ENCODE data around the gene GALNT6. TPM values are rescaled to one million over a fixed set of nuclear protein-coding genes. Genes with fewer than 3 reads are reported as not detected.

The GALNT6 gene
- total RNA-seq, 1 donor from 2014 or later = 35.0 TPM

DNA sequence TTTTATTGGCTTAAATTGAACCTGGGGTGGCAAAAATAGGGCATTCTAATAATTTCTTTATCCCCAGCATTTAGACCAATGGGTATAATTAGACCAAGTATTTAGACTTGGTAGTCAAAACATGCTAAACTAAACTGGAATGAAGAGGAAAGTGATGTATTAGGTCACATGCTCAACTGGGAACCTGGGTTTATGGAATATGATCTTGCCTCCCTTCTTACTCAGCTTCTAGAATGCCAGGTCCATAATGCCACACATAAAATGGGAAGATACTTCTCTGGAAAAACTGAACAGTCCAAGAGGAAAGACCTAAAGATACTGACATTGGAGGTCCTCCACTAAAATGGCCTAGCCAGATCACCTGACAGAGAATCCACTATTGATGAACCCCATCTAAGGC, 61.0 kb downstream of the GALNT6 start:
- no peaks in the 10 kb centered on the region for H3K27me3 ChIP-seq (ENCODE audit: control insufficient read depth, insufficient read depth, low read length)

DNA sequence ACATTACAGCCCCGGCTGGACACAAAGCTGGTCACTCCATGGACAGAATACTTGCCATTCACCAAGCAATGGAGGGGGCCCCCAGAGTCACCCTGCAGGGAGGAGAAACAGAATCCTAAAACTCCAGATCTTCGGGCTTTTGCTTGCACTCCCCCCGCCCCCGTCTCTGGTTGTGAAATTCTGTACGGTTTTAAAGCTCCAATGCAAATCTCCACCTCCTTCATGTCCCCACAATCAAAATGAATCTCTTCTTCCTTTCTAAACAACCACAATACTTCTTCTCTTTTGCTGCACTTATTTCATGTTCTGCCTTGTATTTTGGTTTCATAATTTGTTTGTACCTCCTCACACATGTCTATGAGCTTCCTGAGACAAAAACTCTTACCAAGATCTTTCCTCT, 61.5 kb downstream of the GALNT6 start:
- no peak overlapping the region for H3K4me3 ChIP-seq (ENCODE audit: low read depth, low read length)
- no peaks in the 10 kb centered on the region for H3K27me3 ChIP-seq (ENCODE audit: control insufficient read depth, insufficient read depth, low read length)
- TF ChIP-seq, protein P1, sequence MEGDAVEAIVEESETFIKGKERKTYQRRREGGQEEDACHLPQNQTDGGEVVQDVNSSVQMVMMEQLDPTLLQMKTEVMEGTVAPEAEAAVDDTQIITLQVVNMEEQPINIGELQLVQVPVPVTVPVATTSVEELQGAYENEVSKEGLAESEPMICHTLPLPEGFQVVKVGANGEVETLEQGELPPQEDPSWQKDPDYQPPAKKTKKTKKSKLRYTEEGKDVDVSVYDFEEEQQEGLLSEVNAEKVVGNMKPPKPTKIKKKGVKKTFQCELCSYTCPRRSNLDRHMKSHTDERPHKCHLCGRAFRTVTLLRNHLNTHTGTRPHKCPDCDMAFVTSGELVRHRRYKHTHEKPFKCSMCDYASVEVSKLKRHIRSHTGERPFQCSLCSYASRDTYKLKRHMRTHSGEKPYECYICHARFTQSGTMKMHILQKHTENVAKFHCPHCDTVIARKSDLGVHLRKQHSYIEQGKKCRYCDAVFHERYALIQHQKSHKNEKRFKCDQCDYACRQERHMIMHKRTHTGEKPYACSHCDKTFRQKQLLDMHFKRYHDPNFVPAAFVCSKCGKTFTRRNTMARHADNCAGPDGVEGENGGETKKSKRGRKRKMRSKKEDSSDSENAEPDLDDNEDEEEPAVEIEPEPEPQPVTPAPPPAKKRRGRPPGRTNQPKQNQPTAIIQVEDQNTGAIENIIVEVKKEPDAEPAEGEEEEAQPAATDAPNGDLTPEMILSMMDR (IDR thresholded peaks at IDR 0.05; ENCODE audit: insufficient read depth, low read length, poor library complexity, severe bottlenecking) = no peak
- H3K36me3 ChIP-seq (ENCODE audit: control insufficient read depth, insufficient read depth, low read length) = no peaks in the 10 kb centered on the region
- DNase-seq (ENCODE audit: low read depth) = no peak

More for the DNA sequence above, 61.0 kb downstream of the GALNT6 start:
- TF ChIP-seq, protein P1 (IDR thresholded peaks at IDR 0.05; ENCODE audit: insufficient read depth, low read length, poor library complexity, severe bottlenecking) = no peak
- H3K4me3 ChIP-seq (ENCODE audit: low read depth, low read length) = no peak overlapping the region
- DNase-seq (ENCODE audit: low read depth) = no peak
- H3K36me3 ChIP-seq (ENCODE audit: control insufficient read depth, insufficient read depth, low read length) = no peaks in the 10 kb centered on the region

DNA sequence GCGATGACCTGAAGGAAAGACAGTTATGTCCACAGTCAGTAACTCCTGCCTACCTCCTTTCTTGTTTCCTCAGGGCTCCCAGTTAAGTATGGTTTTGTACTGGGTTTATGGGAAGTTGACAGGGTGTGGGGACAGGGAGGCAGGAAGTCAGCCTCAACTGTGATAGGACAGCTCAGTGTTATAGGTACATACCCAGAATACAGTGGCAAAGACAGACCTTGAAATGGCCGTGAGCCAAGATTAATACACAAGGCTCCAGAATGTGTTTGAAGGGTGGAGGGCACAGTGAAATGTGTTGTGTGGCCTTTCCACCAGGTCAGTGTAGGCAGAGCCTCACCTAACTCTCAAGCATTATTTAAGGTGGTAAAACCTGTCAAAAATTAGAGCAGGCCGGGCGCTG, 62.6 kb downstream of the GALNT6 start:
- TF ChIP-seq, protein P1 (IDR thresholded peaks at IDR 0.05; ENCODE audit: insufficient read depth, low read length, poor library complexity, severe bottlenecking) = no peak
- Histone ChIP-seq H3K4me3 (ENCODE audit: low read depth, low read length) (no peak overlapping the region), H3K36me3 (ENCODE audit: control insufficient read depth, insufficient read depth, low read length) (no peaks in the 10 kb centered on the region), H3K27me3 (ENCODE audit: control insufficient read depth, insufficient read depth, low read length) (no peaks in the 10 kb centered on the region)
- no peak for DNase-seq (ENCODE audit: low read depth)

DNA sequence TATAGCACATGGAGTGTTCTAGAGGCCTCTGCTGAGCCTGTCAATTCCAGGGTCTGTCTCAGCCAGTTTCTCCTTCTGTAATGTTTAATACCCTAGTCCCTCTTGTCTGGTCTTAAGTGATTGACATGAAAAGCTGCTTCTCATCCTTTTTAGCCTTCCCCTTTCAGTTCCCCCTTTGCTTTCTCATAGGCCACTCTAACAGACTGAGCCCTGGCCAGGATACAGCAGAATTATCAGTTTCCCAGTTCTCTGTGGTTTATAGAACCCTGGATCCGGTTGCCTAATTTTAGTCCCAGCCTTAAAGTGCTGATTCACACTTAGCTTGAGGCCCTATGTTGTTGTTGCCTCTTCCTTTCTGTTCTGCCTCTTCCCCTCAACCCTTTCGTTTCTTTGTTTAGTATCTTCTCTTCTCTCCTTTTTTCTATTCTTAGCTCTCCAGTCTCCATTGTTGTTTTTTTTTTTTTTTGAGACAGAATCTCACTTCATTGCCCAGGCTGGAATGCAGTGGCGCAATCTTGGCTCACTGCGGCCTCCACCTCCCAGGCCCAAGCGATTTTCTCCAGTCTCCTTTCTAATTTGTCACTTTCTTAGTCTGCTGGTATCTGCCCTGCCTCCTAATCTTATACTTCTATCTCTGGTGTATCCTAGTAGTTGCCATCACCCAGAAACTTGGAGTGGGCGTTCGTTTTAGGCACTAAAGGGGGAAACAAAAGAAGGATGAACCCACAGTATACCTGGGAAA, 64.3 kb downstream of the GALNT6 start:
- H3K36me3 ChIP-seq (ENCODE audit: control insufficient read depth, insufficient read depth, low read length) = no peaks in the 10 kb centered on the region
- no peak for DNase-seq (ENCODE audit: low read depth)
- H3K27me3 ChIP-seq (ENCODE audit: control insufficient read depth, insufficient read depth, low read length) = no peaks in the 10 kb centered on the region
- no peak overlapping the region for H3K4me3 ChIP-seq (ENCODE audit: low read depth, low read length)
- TF ChIP-seq, protein P1 (IDR thresholded peaks at IDR 0.05; ENCODE audit: insufficient read depth, low read length, poor library complexity, severe bottlenecking) = no peak

DNA sequence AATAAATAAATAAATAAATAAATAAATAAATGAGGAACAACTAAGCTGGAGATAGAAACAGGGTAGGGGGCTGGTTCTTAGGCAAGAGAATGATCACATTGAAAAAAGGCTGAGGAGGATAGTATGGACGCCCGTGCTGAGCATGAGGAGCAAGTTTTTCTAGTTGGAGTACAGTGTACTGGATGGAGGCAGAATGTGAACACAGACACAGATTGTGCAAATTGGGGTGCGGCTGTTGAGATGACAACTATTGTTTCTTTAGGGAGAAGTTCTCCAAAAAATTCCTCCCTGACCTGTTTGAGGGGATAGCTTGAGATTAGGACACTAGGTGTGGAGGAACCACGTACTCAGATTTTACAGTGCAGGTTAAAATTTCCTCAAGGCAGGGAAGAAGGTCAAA, 66.3 kb downstream of the GALNT6 start:
- Histone ChIP-seq H3K36me3 (ENCODE audit: control insufficient read depth, insufficient read depth, low read length) (no peaks in the 10 kb centered on the region), H3K27me3 (ENCODE audit: control insufficient read depth, insufficient read depth, low read length) (no peaks in the 10 kb centered on the region), H3K4me3 (ENCODE audit: low read depth, low read length) (no peak overlapping the region)
- DNase-seq (ENCODE audit: low read depth) = no peak
- TF ChIP-seq, protein P1 (IDR thresholded peaks at IDR 0.05; ENCODE audit: insufficient read depth, low read length, poor library complexity, severe bottlenecking) = no peak

All from kidney epithelial cell (primary cell).